SU-DHL-6 (cell line): ENCODE results near the gene PPP1R12A.

Experiments used
- H2AFZ ChIP-seq: fragments of 200-600 bp; sonication (generic); 2 replicates; pipeline ENCODE4 v1.6.1; 2014; ENCODE audit warnings: low read depth, mild to moderate bottlenecking, moderate library complexity, mixed read lengths, antibody characterized with exemption, low read length; ENCODE audit not compliant: severe bottlenecking
- H3F3A ChIP-seq: fragments of 200-600 bp; shearing (Covaris generic); 2 replicates; pipeline ENCODE4 v1.6.0; 2016; ENCODE audit warnings: antibody characterized with exemption, mild to moderate bottlenecking; ENCODE audit not compliant: insufficient read depth
- H3K27ac ChIP-seq: fragments of 200-600 bp; sonication (generic); 2 replicates; pipeline ENCODE4 v1.5.1; 2016; ENCODE audit warnings: low read depth, mild to moderate bottlenecking, low read length, moderate library complexity, mixed read lengths
- H3K27me3 ChIP-seq: fragments of 200-600 bp; sonication (generic), shearing (Covaris generic); 2 replicates; pipeline ENCODE4 v1.6.0; 2014; ENCODE audit warnings: mild to moderate bottlenecking, low read length
- H3K36me3 ChIP-seq: fragments of 200-600 bp; sonication (generic); 2 replicates; pipeline ENCODE4 v1.6.1; 2014; ENCODE audit warnings: mild to moderate bottlenecking, low read length, mixed read lengths
- H3K4me2 ChIP-seq: fragments of 300-600, 200-600 bp; shearing (Covaris generic), sonication (generic); 2 replicates; pipeline ENCODE4 v1.6.0; 2014; ENCODE audit warnings: low read length, low read depth, mild to moderate bottlenecking; ENCODE audit not compliant: poor library complexity, severe bottlenecking
- H3K4me3 ChIP-seq: fragments of 200-600 bp; sonication (generic); 2 replicates; pipeline ENCODE4 v1.5.1; 2014; ENCODE audit warnings: antibody characterized with exemption, low read length, mild to moderate bottlenecking, mixed read lengths; ENCODE audit not compliant: insufficient read depth, poor library complexity, severe bottlenecking
- H3K79me2 ChIP-seq: fragments of 200-600 bp; sonication (generic); 2 replicates; pipeline ENCODE4 v1.6.1; 2014; ENCODE audit warnings: mild to moderate bottlenecking, low read length, moderate library complexity; ENCODE audit not compliant: insufficient read depth
- H3K9ac ChIP-seq: fragments of 200-600 bp; sonication (generic); 2 replicates; pipeline ENCODE4 v1.7.0; 2014; ENCODE audit warnings: mild to moderate bottlenecking, low read length
- H3K9me2 ChIP-seq: fragments of 200-600 bp; sonication (generic); replicated peaks from 2 replicates; pipeline ENCODE4 v1.6.1; 2014; ENCODE audit warnings: low read length; ENCODE audit not compliant: insufficient read depth
- H3K9me3 ChIP-seq: fragments of 200-600 bp; sonication (generic); 2 replicates; pipeline ENCODE4 v1.6.1; 2014; ENCODE audit warnings: low read length, mixed read lengths; ENCODE audit not compliant: insufficient read depth
- H4K20me1 ChIP-seq: fragments of 200-600 bp; sonication (generic); 2 replicates; pipeline ENCODE4 v1.6.1; 2014; ENCODE audit warnings: low read depth, mild to moderate bottlenecking, antibody characterized with exemption, low read length, moderate library complexity, mixed read lengths
- EZH2phosphoT487 ChIP-seq: fragments of 200-600 bp; sonication (generic), shearing (Covaris generic); conservative IDR thresholded peaks from 2 replicates; pipeline ENCODE4 v1.6.1; 2018; ENCODE audit warnings: mild to moderate bottlenecking, antibody characterized with exemption, low read length, moderate library complexity, mixed read lengths
- TF ChIP-seq, protein P1 (sequence below): fragments of 200-600 bp; sonication (generic); IDR thresholded peaks from one replicate; pipeline ENCODE4 v1.5.1; 2017; ENCODE audit warnings: antibody characterized with exemption, mild to moderate bottlenecking, low read length, moderate library complexity; ENCODE audit not compliant: insufficient read depth, poor library complexity, severe bottlenecking

Gene PPP1R12A

DNA sequence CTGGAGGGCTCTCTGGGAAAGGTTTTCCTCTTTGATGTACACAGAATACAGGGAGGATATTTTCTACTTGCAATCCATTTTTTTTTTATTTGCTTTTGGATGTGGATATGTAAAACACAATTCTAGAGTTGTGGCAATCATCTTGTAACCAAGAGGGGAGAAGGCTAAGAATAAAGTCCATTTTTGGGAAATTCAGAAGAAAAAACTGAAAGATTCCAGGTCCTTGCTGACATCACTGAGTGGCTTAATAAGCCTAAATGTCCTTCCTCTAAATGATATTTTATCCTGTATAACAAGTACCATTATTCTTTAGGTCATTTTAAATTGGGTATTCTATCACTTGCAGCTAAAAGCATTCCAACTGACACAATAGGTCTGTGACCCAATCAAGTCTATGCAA, 64.0 kb downstream of the PPP1R12A start:
- Histone ChIP-seq H4K20me1 (peaks cover 2% of the 10 kb centered on the region; the same call in 1 of the 2 replicates), H3K9me2 (no peaks in the 10 kb centered on the region), H3K4me2 (no peak overlapping the region), H3K9me3 (no peaks in the 10 kb centered on the region), H3K9ac (no peak overlapping the region), H3K36me3 (peaks cover 32% of the 10 kb centered on the region), H3K27ac (no peak overlapping the region), H2AFZ (no peak overlapping the region), H3F3A (no peaks in the 10 kb centered on the region), H3K4me3 (no peak overlapping the region), H3K79me2 (peaks cover 84% of the 10 kb centered on the region), H3K27me3 (no peaks in the 10 kb centered on the region)
- TF ChIP-seq, protein P1, sequence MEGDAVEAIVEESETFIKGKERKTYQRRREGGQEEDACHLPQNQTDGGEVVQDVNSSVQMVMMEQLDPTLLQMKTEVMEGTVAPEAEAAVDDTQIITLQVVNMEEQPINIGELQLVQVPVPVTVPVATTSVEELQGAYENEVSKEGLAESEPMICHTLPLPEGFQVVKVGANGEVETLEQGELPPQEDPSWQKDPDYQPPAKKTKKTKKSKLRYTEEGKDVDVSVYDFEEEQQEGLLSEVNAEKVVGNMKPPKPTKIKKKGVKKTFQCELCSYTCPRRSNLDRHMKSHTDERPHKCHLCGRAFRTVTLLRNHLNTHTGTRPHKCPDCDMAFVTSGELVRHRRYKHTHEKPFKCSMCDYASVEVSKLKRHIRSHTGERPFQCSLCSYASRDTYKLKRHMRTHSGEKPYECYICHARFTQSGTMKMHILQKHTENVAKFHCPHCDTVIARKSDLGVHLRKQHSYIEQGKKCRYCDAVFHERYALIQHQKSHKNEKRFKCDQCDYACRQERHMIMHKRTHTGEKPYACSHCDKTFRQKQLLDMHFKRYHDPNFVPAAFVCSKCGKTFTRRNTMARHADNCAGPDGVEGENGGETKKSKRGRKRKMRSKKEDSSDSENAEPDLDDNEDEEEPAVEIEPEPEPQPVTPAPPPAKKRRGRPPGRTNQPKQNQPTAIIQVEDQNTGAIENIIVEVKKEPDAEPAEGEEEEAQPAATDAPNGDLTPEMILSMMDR, result no peak
- no peak for TF ChIP-seq EZH2phosphoT487

DNA sequence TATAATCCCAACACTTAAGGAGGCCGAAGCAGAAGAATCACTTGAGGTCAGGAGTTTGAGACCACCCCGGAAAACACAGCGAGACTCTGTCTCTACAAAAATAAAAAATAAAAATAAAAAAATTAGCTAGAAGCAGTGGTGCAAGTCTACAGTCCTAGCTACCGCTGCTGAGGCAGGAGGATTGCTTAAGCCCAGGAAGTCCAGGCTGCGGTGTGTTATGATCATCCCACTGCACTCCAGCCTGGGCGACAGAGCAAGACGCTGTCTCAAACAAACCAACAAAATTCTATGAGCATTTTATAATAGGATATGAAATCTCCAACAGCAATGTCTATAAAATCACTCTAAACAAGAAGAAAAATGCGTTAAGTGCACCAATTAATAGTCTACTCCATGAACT, 75.3 kb downstream of the PPP1R12A start:
- Histone ChIP-seq H3K4me3 (no peak overlapping the region), H3K27me3 (no peaks in the 10 kb centered on the region), H4K20me1 (no peaks in the 10 kb centered on the region; the same call in 1 of the 2 replicates), H3K9me3 (no peaks in the 10 kb centered on the region), H3K9ac (no peak overlapping the region), H3K9me2 (no peaks in the 10 kb centered on the region), H3K27ac (no peak overlapping the region), H2AFZ (no peak overlapping the region), H3K79me2 (peaks cover 69% of the 10 kb centered on the region), H3K36me3 (peaks cover 6% of the 10 kb centered on the region; the same call in 1 of the 2 replicates), H3F3A (no peaks in the 10 kb centered on the region), H3K4me2 (no peak overlapping the region)
- TF ChIP-seq, protein P1, result no peak
- TF ChIP-seq EZH2phosphoT487, result no peak

DNA sequence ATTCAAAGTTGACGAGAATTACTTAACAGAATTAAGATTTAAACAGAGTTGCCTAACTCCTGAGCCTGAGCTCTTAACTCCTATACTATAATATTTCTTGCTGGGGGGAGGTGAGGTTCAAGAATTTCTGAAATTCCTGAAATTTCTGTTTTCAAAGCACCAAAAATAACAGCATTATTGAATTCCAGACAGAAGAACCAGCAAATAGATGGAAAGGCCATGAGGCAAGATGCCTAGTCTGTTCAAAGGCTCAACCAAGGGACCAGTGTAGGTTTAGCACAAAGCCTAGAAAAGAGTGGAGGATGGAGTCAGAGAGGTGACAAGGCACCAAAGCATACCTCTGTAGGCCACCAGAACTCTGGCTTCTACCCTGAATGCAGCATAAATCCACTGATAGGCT, 76.4 kb downstream of the PPP1R12A start:
- Histone ChIP-seq H3K9ac (no peak overlapping the region), H3K79me2 (peaks cover 80% of the 10 kb centered on the region), H3K9me2 (no peaks in the 10 kb centered on the region), H3K27me3 (no peaks in the 10 kb centered on the region), H3K36me3 (peaks cover 6% of the 10 kb centered on the region; the same call in 1 of the 2 replicates), H3K9me3 (no peaks in the 10 kb centered on the region), H3F3A (no peaks in the 10 kb centered on the region), H4K20me1 (no peaks in the 10 kb centered on the region; the same call in 1 of the 2 replicates), H3K4me2 (no peak overlapping the region), H3K27ac (no peak overlapping the region), H2AFZ (no peak overlapping the region), H3K4me3 (no peak overlapping the region)
- no peak for TF ChIP-seq EZH2phosphoT487
- TF ChIP-seq, protein P1, result no peak
